Psoas muscle (tissue), 8 donors: ENCODE data around the gene LCNL1. TPM values are rescaled to one million over a fixed set of nuclear protein-coding genes. Genes with fewer than 3 reads are reported as not detected.

ENCODE experiments used
- ATAC-seq, 4 donors: fragments of 200-7000 bp; cut with Tn5 transposase; one replicate each; pipeline ENCODE4 v1.9.1; 2020; ENCODE audit warnings: moderate library complexity in 3 of 4, mild to moderate bottlenecking in 2 of 4
- DNase-seq, 2 donors: peaks; one replicate each; pipeline ENCODE4 v3.0.0-alpha.2; 2020
- H3K27ac ChIP-seq: fragments of 200-600 bp; one replicate; pipeline ENCODE4 v1.8.0; 2022
- H3K27me3 ChIP-seq, 3 donors: fragments of 200-600 bp in 1 of 3; one replicate each; pipeline versions ENCODE4 v1.6.1 to v1.8.0; 2013 to 2022; ENCODE audit warnings: low read length in 2 of 3, mild to moderate bottlenecking in 2 of 3, moderate library complexity in 1 of 3; ENCODE audit not compliant: insufficient read depth in 3 of 3
- H3K36me3 ChIP-seq, 2 donors: fragments of 200-600 bp in 1 of 2; one replicate each; pipeline versions ENCODE4 v1.6.1 to v1.8.0; 2013 to 2022; ENCODE audit warnings: low read depth in 1 of 2, mild to moderate bottlenecking in 1 of 2, moderate library complexity in 1 of 2; ENCODE audit not compliant: insufficient read depth in 1 of 2
- H3K4me1 ChIP-seq: fragments of 200-600 bp; one replicate; pipeline ENCODE4 v1.8.0; 2022
- H3K4me3 ChIP-seq: fragments of 200-600 bp; one replicate; pipeline ENCODE4 v1.8.0; 2022; ENCODE audit warnings: mild to moderate bottlenecking
- H3K9me3 ChIP-seq: fragments of 200-600 bp; one replicate; pipeline ENCODE4 v1.8.0; 2022
- CTCF ChIP-seq: fragments of 200-600 bp; IDR thresholded peaks from one replicate; pipeline ENCODE4 v1.8.0; 2022; ENCODE audit warnings: antibody characterized with exemption
- WGBS, 3 donors: extraction: QIAGEN DNeasy Blood & Tissue Kit; methylation state at CpG; one replicate each; pipeline versions ENCODE4 v1.1.6 to v1.1.7; 2013; 5-methylcytosine and 5-hydroxymethylcytosine counted together
- intact Hi-C, 2 donors: fragments of 100-400 bp; cut with DNase I; formaldehyde crosslinking; loops; one replicate each; pipeline versions ENCODE4 v1.11.0 to v1.14.2; 2022
- polyA plus RNA-seq, 3 donors: library from polyadenylated mRNA; stranded (reverse); fragments of 200-250 nt; gene quantifications; one replicate each; pipeline ENCODE4 v1.2.3, GENCODE V29; 2013
- total RNA-seq, 4 donors: library from RNA; stranded (reverse); fragmentation: NEBNext Ultra II Directional in 2 of 4; extraction: Animal tissue kit (Norgen Biotek cat#: 25700) in 2 of 4; gene quantifications; one replicate each; pipeline versions ENCODE4 v1.2.1 to v1.2.4, GENCODE V29; 2021 to 2023
- donor health status: healthy with polysubstance abuse.
- donor health status: DM: no; HTN: no; CAD: no; lungs with moderate emphysema.
- donor health status: Bipolar disorder and iron deficiency.
- donor health status: healthy.
- donor health status: DM: yes; HTN: yes; CAD: no.
- donor health status: DM: no; HTN: no; CAD: no.
- donor health status: DM: no; HTN: no; CAD: no.
- donor health status: DM: yes; HTN: yes; CAD: no.

LCNL1 gene
- total and polyA plus RNA-seq, 7 donors: 0.04 to 0.79 (median 0.14) TPM

- ATAC-seq (peak in 3 of 4 donors; percentile 2 to 5 (median 4)), DNase-seq (no peak)
- Histone ChIP-seq H3K9me3 (no peaks in the 10 kb centered on the region), H3K4me3 (peak overlapping the region; percentile 64), H3K27ac (no peak overlapping the region), H3K4me1 (peaks cover 12% of the 10 kb centered on the region), H3K36me3 (no peaks in the 10 kb centered on the region), H3K27me3 (peaks cover 0 to 4% (median 3%) of the 10 kb centered on the region in 3 donors)
- TF ChIP-seq CTCF: no peak
- 10 to 11% (median 10%) methylated on average over 23 to 33 of the region's 33 CpGs for WGBS, 3 donors
- intact Hi-C loops: no loop called here
Observed at GRCh38 chr9:136977649-136978072, 5.1 kb upstream of the LCNL1 start.

GRCh38 chr9:136978073-136978864 is 4.5 kb upstream of the LCNL1 start:
- WGBS, 3 donors: 1 to 2% (median 2%) methylated on average over 33 to 78 of the region's 78 CpGs
- no peaks in the 10 kb centered on the region for H3K9me3 ChIP-seq
- peak overlapping the region; percentile 64 for H3K4me3 ChIP-seq
- TF ChIP-seq CTCF: no peak
- peaks cover 12% of the 10 kb centered on the region for H3K4me1 ChIP-seq
- DNase-seq (peak; percentile 74 to 89), ATAC-seq (peak; percentile 58 to 76 (median 68))
- no peak overlapping the region for H3K27ac ChIP-seq
- peaks cover 0 to 8% (median 6%) of the 10 kb centered on the region in 3 donors for H3K27me3 ChIP-seq
- no peaks in the 10 kb centered on the region for H3K36me3 ChIP-seq
- intact Hi-C loops: no loop called here

- intact Hi-C loops: no loop called here
- H3K27me3 ChIP-seq: peaks cover 0 to 16% (median 6%) of the 10 kb centered on the region in 3 donors
Observed at GRCh38 chr9:136978865-136979544, 3.8 kb upstream of the LCNL1 start.

More at GRCh38 chr9:136978865-136979544, 3.8 kb upstream of the LCNL1 start:
- Histone ChIP-seq H3K9me3 (no peaks in the 10 kb centered on the region), H3K4me1 (peaks cover 12% of the 10 kb centered on the region), H3K4me3 (no peak overlapping the region), H3K27ac (no peak overlapping the region), H3K36me3 (no peaks in the 10 kb centered on the region)
- no peak for ATAC-seq
- 57 to 63% (median 58%) methylated on average over 26 to 41 of the region's 41 CpGs for WGBS, 3 donors
- peak in 1 of 2 donors; percentile 53 for DNase-seq
- no peak for TF ChIP-seq CTCF
